ENCODE measurements around the gene VAPB. TPM values are rescaled to one million over a fixed set of nuclear protein-coding genes. Genes with fewer than 3 reads are reported as not detected.

The VAPB gene
- total RNA-seq, 1 donor from 2014 or later = 24.1 TPM

DNA sequence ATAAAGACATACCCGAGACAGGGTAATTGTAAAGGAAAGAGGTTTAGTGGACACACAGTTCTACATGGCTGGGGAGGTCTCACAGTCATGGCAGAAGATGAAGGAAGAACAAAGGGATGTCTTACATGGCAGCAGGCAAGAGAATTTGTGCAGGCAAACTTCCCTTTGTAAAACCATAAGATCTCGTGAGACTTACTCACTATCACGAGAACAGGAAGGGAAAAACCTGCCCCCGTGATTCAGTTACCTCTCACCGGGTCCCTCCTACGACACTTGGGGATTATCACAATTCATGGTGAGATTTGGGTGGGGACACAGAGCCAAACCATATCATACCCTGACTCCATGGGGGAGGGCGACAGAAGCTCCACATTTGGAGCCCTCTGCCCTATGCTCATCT, 7.4 kb upstream of the VAPB start:
- Histone ChIP-seq H3K4me3 (ENCODE audit: low read depth, low read length) (no peak overlapping the region), H3K36me3 (ENCODE audit: control insufficient read depth, insufficient read depth, low read length) (no peaks in the 10 kb centered on the region), H3K27me3 (ENCODE audit: control insufficient read depth, insufficient read depth, low read length) (no peaks in the 10 kb centered on the region)
- TF ChIP-seq, protein P1, sequence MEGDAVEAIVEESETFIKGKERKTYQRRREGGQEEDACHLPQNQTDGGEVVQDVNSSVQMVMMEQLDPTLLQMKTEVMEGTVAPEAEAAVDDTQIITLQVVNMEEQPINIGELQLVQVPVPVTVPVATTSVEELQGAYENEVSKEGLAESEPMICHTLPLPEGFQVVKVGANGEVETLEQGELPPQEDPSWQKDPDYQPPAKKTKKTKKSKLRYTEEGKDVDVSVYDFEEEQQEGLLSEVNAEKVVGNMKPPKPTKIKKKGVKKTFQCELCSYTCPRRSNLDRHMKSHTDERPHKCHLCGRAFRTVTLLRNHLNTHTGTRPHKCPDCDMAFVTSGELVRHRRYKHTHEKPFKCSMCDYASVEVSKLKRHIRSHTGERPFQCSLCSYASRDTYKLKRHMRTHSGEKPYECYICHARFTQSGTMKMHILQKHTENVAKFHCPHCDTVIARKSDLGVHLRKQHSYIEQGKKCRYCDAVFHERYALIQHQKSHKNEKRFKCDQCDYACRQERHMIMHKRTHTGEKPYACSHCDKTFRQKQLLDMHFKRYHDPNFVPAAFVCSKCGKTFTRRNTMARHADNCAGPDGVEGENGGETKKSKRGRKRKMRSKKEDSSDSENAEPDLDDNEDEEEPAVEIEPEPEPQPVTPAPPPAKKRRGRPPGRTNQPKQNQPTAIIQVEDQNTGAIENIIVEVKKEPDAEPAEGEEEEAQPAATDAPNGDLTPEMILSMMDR (IDR thresholded peaks at IDR 0.05; ENCODE audit: insufficient read depth, low read length, poor library complexity, severe bottlenecking) = no peak
- no peak for DNase-seq (ENCODE audit: low read depth)

DNA sequence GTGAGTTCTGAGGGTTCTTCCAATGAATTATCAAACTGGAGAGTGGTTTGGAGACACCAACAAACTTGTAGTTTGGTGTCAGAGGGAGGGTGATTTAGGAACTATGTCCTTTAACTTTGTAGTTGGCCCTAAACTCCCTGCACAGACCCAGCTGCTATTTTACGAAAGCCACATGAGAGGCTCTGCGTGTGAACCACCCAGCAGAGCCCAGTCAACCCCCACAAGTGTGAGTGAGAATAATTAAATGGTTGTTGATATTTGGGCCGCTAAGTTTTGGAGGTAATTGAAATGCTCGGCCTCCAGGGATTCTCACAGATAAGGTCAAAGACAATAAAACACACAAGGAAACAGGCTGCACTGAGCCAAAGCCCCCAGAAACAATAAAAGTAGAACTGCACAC, 6.9 kb upstream of the VAPB start:
- DNase-seq (ENCODE audit: low read depth) = no peak
- TF ChIP-seq, protein P1 (IDR thresholded peaks at IDR 0.05; ENCODE audit: insufficient read depth, low read length, poor library complexity, severe bottlenecking) = no peak
- H3K4me3 ChIP-seq (ENCODE audit: low read depth, low read length) = no peak overlapping the region
- no peaks in the 10 kb centered on the region for H3K27me3 ChIP-seq (ENCODE audit: control insufficient read depth, insufficient read depth, low read length)
- no peaks in the 10 kb centered on the region for H3K36me3 ChIP-seq (ENCODE audit: control insufficient read depth, insufficient read depth, low read length)

DNA sequence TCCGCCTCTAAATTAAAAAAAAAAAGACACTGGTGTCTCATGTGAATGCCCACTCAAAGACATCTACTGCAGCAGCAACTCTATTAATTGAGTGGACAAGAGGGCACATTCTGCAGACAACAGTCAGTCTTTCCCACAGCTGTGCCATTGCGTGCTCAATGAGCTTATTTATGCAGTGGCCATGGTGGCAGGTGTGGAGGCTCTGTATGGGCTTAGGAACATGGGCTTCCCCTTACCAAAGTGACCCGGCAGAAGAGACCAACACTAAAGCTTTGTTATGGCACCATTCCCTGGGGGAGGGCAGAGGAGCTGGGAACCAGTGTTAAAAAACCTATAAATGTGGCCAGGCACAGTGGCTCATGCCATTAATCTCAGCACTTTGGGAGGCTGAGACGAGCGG, 4.2 kb upstream of the VAPB start:
- Histone ChIP-seq H3K27me3 (ENCODE audit: control insufficient read depth, insufficient read depth, low read length) (no peaks in the 10 kb centered on the region), H3K4me3 (ENCODE audit: low read depth, low read length) (no peak overlapping the region), H3K36me3 (ENCODE audit: control insufficient read depth, insufficient read depth, low read length) (no peaks in the 10 kb centered on the region)
- TF ChIP-seq, protein P1 (IDR thresholded peaks at IDR 0.05; ENCODE audit: insufficient read depth, low read length, poor library complexity, severe bottlenecking) = no peak
- DNase-seq (ENCODE audit: low read depth) = no peak

- H3K4me3 ChIP-seq (ENCODE audit: low read depth, low read length) = no peak overlapping the region
- no peaks in the 10 kb centered on the region for H3K36me3 ChIP-seq (ENCODE audit: control insufficient read depth, insufficient read depth, low read length)
- TF ChIP-seq, protein P1 (IDR thresholded peaks at IDR 0.05; ENCODE audit: insufficient read depth, low read length, poor library complexity, severe bottlenecking) = no peak
- H3K27me3 ChIP-seq (ENCODE audit: control insufficient read depth, insufficient read depth, low read length) = no peaks in the 10 kb centered on the region
- DNase-seq (ENCODE audit: low read depth) = no peak
Observed at GRCh38 chr20:58388028-58388601, 914 bp upstream of the VAPB start.

GRCh38 chr20:58389324-58389967, 417 bp downstream of the VAPB start:
- Histone ChIP-seq H3K27me3 (ENCODE audit: control insufficient read depth, insufficient read depth, low read length) (no peaks in the 10 kb centered on the region), H3K4me3 (ENCODE audit: low read depth, low read length) (peak overlapping the region; percentile 96), H3K36me3 (ENCODE audit: control insufficient read depth, insufficient read depth, low read length) (no peaks in the 10 kb centered on the region)
- no peak for DNase-seq (ENCODE audit: low read depth)
- TF ChIP-seq, protein P1 (IDR thresholded peaks at IDR 0.05; ENCODE audit: insufficient read depth, low read length, poor library complexity, severe bottlenecking) = no peak
